Prostate gland (tissue), 2 donors: ENCODE results near the gene TMEM214.

ENCODE experiments used
- CTCF ChIP-seq, 4 experiments: fragments of 200-600 bp in 2 of 4; fragments of 450-650 bp in 2 of 4; sonication (generic) in 2 of 4; IDR thresholded peaks; 1 replicate in 3 of 4; 2 replicates in 1 of 4; pipeline ENCODE4 v1.5.1; 2016 to 2019; ENCODE audit warnings: antibody characterized with exemption in 4 of 4, mild to moderate bottlenecking in 2 of 4, moderate library complexity in 2 of 4
- POLR2A ChIP-seq: fragments of 450-650 bp; IDR thresholded peaks from one replicate; pipeline ENCODE4 v1.6.1; 2016; ENCODE audit warnings: antibody characterized with exemption, mild to moderate bottlenecking
- POLR2AphosphoS5 ChIP-seq: sonication (generic); formaldehyde crosslinking; IDR thresholded peaks from one replicate; pipeline ENCODE4 v1.6.1; 2017; ENCODE audit warnings: antibody characterized with exemption

- no peak for TF ChIP-seq CTCF (IDR thresholded peaks at IDR 0.05)
- no peak for TF ChIP-seq POLR2AphosphoS5
- no peak for TF ChIP-seq POLR2A
These were observed 23.7 kb upstream of the TMEM214 start for GRCh38 chr2:27009083-27009482.
